Activated B cell treated with CpG ODN at 0.5 μM for 24 hours (primary cell): Measurements from ENCODE around the gene LRRC46. TPM values are rescaled to one million over a fixed set of nuclear protein-coding genes. Genes with fewer than 3 reads are reported as not detected.

Source experiments
- ATAC-seq: fragments of 200-7000 bp; cut with Tn5 transposase; one replicate; pipeline ENCODE4 v1.10.0; 2021; ENCODE audit warnings: low read depth, mild to moderate bottlenecking, moderate library complexity
- CTCF ChIA-PET: fragments of 350-600 bp; sonication (Branson Sonifier 250); formaldehyde crosslinking; loops from one replicate; lab custom pipeline; 2021; ENCODE audit warnings: antibody characterized with exemption; lab: Charles Lee
- POLR2A ChIA-PET: fragments of 350-600 bp; sonication (Branson Sonifier 250); formaldehyde crosslinking; loops from one replicate; lab custom pipeline; 2021; ENCODE audit warnings: antibody characterized with exemption; lab: Charles Lee
- DNase-seq: peaks from one replicate; pipeline ENCODE4 v3.0.0; 2022
- H3K27ac Mint-ChIP-seq: one replicate; pipeline ENCODE4 v1.8.0; 2020; ENCODE audit warnings: mixed read lengths
- H3K27me3 Mint-ChIP-seq: one replicate; pipeline ENCODE4 v1.8.0; 2021; ENCODE audit warnings: mixed read lengths
- H3K36me3 Mint-ChIP-seq: one replicate; pipeline ENCODE4 v1.8.0; 2021; ENCODE audit warnings: low read depth, mixed read lengths
- H3K4me1 Mint-ChIP-seq: one replicate; pipeline ENCODE4 v1.8.0; 2021; ENCODE audit warnings: mixed read lengths
- H3K4me3 Mint-ChIP-seq: one replicate; pipeline ENCODE4 v1.8.0; 2020; ENCODE audit warnings: mild to moderate bottlenecking, mixed read lengths
- H3K9me3 Mint-ChIP-seq: one replicate; pipeline ENCODE4 v1.8.0; 2020; ENCODE audit warnings: mixed read lengths
- intact Hi-C: fragments of 100-400 bp; cut with micrococcal nuclease; formaldehyde crosslinking; loops from one replicate; pipeline ENCODE4 v1.15.1; 2024
- total RNA-seq: library from RNA; stranded (reverse); gene quantifications from 2 replicates; pipeline ENCODE4 v1.2.3, GENCODE V29; 2022
- TF ChIP-seq, protein P1 (sequence below): fragments of 200-600 bp; IDR thresholded peaks from one replicate; pipeline ENCODE4 v1.8.0; 2022; ENCODE audit warnings: antibody characterized with exemption, mild to moderate bottlenecking

Gene LRRC46
- total RNA-seq, 1 donor from 2014 or later = 1.9 TPM

DNA sequence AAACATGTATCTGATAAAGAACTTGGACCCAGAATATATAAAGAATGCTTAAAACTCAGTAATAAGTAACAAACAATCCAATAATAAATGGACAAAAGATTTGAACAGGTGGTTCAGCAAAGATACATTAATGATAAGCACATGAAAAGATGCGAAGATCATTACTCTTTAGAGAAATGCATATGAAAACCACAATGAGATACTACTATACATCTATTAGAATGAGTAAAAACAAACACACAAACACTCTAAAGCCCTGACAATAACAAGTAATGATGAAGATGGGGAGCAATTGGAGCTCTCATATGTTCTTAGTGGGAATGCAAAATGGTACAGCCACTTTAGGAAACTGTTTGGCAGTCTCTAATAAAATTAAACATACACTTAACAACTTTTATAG, 39.0 kb upstream of the LRRC46 start:
- Mint-ChIP-seq H3K4me3 (no peak overlapping the region), H3K27ac (no peak overlapping the region), H3K4me1 (peaks cover 9% of the 10 kb centered on the region), H3K27me3 (peaks cover 44% of the 10 kb centered on the region), H3K9me3 (no peaks in the 10 kb centered on the region), H3K36me3 (no peaks in the 10 kb centered on the region)
- intact Hi-C loops = no loop called here
- TF ChIP-seq, protein P1, sequence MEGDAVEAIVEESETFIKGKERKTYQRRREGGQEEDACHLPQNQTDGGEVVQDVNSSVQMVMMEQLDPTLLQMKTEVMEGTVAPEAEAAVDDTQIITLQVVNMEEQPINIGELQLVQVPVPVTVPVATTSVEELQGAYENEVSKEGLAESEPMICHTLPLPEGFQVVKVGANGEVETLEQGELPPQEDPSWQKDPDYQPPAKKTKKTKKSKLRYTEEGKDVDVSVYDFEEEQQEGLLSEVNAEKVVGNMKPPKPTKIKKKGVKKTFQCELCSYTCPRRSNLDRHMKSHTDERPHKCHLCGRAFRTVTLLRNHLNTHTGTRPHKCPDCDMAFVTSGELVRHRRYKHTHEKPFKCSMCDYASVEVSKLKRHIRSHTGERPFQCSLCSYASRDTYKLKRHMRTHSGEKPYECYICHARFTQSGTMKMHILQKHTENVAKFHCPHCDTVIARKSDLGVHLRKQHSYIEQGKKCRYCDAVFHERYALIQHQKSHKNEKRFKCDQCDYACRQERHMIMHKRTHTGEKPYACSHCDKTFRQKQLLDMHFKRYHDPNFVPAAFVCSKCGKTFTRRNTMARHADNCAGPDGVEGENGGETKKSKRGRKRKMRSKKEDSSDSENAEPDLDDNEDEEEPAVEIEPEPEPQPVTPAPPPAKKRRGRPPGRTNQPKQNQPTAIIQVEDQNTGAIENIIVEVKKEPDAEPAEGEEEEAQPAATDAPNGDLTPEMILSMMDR = no peak
- ChIA-PET CTCF (interaction anchor here (1.3 kb wide), 1 partner anchor 9 kb away, joined by 6 read pairs; no protein-coding TSS in a partner anchor), POLR2A (no interaction called here)
- no peak for ATAC-seq
- DNase-seq = no peak

DNA sequence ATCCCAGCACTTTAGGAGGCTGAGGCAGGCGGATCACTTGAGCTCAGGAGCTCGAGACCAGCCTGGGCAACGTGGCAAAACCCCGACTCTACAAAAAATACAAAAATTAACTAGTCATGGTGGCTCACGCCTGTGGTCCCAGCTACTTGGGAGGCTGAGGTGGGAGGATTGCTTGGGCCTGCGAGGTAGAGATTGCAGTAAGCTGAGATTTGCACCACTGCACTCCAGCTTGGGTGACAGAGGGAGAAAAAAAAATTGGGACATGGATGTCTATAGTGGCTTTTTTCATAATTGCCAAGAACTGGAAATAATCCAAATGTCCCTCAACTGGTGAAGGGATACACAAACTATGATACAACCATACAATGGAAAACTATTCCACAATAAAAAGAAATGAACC, 38.5 kb upstream of the LRRC46 start:
- ChIA-PET POLR2A (no interaction called here), CTCF (interaction anchor here (1.3 kb wide), 1 partner anchor 9 kb away, joined by 6 read pairs; no protein-coding TSS in a partner anchor)
- Mint-ChIP-seq H3K4me3 (no peak overlapping the region), H3K27me3 (peaks cover 44% of the 10 kb centered on the region), H3K36me3 (no peaks in the 10 kb centered on the region), H3K27ac (no peak overlapping the region), H3K9me3 (no peaks in the 10 kb centered on the region), H3K4me1 (peaks cover 9% of the 10 kb centered on the region)
- ATAC-seq = no peak
- DNase-seq = no peak
- intact Hi-C loops = no loop called here
- TF ChIP-seq, protein P1 = no peak

DNA sequence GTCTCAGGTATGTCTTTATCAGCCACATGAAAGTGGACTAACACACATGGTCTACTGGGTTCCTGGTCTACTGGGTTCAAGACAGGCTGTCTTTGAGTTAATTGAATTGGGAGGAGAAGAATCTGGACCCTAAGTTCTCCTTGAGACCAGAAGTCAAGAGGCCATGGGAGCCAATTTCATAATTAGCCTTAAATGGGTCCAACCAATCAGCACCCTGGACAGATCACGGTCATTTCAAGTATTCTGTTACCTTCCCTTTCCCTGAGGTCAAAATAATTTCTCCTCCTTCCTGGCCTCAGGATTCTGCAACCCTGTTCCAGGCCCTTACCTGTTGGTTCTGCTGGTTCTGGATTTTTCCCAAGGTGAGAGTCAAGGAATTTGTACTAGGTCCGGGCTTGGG, 33.7 kb upstream of the LRRC46 start:
- Mint-ChIP-seq H3K36me3 (no peaks in the 10 kb centered on the region), H3K4me3 (no peak overlapping the region), H3K4me1 (no peaks in the 10 kb centered on the region), H3K27ac (no peak overlapping the region), H3K9me3 (no peaks in the 10 kb centered on the region), H3K27me3 (peaks cover 13% of the 10 kb centered on the region)
- intact Hi-C loops = no loop called here
- ChIA-PET POLR2A (no interaction called here), CTCF (no interaction called here)
- TF ChIP-seq, protein P1 = no peak
- DNase-seq = no peak
- no peak for ATAC-seq

DNA sequence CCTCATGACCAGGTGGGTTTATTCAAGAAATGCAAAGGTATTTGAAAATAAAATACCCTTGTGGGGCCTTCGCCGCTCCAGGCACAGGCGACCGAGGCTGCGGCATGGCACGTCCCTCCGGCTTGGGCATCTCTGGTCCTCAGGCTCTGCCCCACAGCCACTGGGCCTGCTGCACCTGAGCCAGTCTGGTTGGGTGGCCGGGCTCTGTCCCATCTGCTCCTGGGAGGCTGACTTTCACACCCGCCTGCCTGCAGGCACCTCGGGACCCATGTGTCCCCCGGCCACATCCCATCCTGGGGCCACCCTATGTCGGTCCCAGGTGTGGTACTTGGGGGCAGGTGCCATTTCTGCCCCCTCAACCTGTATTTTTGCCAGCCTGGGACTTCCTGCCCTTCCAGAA, 30.8 kb upstream of the LRRC46 start:
- Mint-ChIP-seq H3K9me3 (no peaks in the 10 kb centered on the region), H3K4me1 (no peaks in the 10 kb centered on the region), H3K36me3 (no peaks in the 10 kb centered on the region), H3K4me3 (no peak overlapping the region), H3K27ac (no peak overlapping the region), H3K27me3 (peaks cover 6% of the 10 kb centered on the region)
- DNase-seq (no peak), ATAC-seq (no peak)
- CTCF ChIA-PET = interaction anchor here (2.0 kb wide), 1 partner anchor 136 kb away, joined by 10 read pairs; no protein-coding TSS in a partner anchor
- intact Hi-C loops = no loop called here
- TF ChIP-seq, protein P1 = no peak
- POLR2A ChIA-PET = no interaction called here

DNA sequence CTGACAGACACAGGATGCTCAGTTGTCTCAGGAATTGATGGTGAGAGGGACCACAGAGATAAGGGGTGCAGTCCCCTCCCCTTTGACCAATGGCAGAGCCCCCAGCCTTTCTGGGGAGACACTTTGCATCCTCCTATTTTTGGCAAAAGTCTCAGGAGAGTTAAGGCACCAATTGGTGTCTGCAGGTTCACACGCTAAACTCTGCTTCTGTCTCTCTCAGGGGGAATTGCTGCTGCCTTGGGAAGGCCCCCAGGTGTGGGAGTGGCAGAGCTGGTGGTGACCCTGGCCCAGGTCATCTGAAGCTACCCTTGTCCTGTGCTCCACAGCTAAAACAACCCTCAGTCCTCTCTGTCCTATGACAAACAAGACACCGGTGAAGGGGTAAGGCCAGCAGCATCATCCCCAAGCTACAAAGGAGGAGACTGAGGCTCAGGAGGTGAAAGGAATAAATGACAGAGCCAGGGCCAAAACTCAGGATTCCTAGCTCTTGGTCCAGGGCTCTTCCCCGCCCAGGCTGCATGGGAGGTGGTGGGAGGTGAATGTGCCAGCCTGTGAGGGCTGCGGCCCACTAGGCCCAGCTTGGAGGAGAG, 30.2 kb upstream of the LRRC46 start:
- Mint-ChIP-seq H3K36me3 (no peaks in the 10 kb centered on the region), H3K27ac (no peak overlapping the region), H3K27me3 (peaks cover 6% of the 10 kb centered on the region), H3K4me3 (no peak overlapping the region), H3K9me3 (no peaks in the 10 kb centered on the region), H3K4me1 (no peaks in the 10 kb centered on the region)
- no peak for ATAC-seq
- TF ChIP-seq, protein P1 = no peak
- CTCF ChIA-PET = interaction anchor here (1.0 to 2.0 kb wide), 4 partner anchors 9 to 137 kb away, joined by 4 to 10 read pairs (median 7); no protein-coding TSS in a partner anchor
- DNase-seq = no peak
- intact Hi-C loops = no loop called here
- POLR2A ChIA-PET = no interaction called here
